Subcutaneous adipose tissue (tissue), 4 donors: ENCODE measurements around the gene CCNL2. TPM values are rescaled to one million over a fixed set of nuclear protein-coding genes. Genes with fewer than 3 reads are reported as not detected.

Experiments used
- CTCF ChIP-seq: fragments of 450-650 bp; IDR thresholded peaks from one replicate; pipeline ENCODE4 v1.5.1; 2016; ENCODE audit warnings: low read depth, mild to moderate bottlenecking, control low read depth, antibody characterized with exemption, moderate library complexity
- total RNA-seq, 4 donors: library from RNA; depleted of rRNA; stranded (reverse); fragments of >200 nt; gene quantifications; one replicate each; pipeline ENCODE4 v1.1.0, GENCODE V29; 2016

Gene CCNL2
- total RNA-seq, 4 donors from 2014 or later: 146 to 268 (median 194) TPM

DNA sequence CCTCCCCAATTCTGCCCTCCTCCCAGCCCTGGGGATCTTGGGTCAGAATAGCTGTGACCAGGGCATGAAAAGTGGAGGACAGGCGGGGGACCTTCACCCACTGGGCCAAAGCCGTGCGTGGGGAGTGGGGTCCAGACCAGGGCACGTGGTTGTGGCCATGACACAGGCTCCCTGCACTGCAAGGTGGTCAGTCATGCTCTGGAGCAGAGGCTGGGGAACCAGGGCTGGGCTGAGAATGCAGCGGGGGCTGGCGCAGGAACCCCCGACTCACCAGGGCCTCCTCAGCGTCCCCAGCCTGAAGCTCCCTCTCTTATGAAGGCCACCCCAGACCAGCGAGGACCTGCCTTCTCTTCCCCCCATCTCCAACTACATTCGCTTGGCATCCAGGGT lies 52.6 kb downstream of the CCNL2 start:
- TF ChIP-seq CTCF: no peak

- no peak for TF ChIP-seq CTCF
These were observed 53.2 kb downstream of the CCNL2 start for GRCh38 chr1:1345860-1346500.

DNA sequence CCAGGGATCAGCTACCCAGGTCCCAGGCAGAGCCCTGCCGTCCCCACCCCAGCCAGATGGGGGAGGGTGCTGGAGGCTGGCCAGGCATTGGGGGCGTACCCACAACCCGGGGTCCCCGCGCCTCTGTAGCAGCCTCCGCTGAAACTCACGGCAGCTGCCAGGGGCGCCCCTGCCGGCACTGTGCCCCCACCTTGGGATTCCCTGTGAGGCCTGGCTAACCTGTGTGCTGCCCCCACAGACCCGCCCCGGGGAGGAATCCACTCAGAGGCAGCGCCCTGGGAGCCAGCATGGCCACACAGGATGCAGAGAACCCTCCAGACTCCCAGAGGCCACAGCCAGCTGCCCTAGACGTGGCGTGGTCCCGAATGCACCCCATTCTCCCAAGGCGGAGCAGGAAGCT lies 53.8 kb downstream of the CCNL2 start:
- TF ChIP-seq CTCF: no peak

DNA sequence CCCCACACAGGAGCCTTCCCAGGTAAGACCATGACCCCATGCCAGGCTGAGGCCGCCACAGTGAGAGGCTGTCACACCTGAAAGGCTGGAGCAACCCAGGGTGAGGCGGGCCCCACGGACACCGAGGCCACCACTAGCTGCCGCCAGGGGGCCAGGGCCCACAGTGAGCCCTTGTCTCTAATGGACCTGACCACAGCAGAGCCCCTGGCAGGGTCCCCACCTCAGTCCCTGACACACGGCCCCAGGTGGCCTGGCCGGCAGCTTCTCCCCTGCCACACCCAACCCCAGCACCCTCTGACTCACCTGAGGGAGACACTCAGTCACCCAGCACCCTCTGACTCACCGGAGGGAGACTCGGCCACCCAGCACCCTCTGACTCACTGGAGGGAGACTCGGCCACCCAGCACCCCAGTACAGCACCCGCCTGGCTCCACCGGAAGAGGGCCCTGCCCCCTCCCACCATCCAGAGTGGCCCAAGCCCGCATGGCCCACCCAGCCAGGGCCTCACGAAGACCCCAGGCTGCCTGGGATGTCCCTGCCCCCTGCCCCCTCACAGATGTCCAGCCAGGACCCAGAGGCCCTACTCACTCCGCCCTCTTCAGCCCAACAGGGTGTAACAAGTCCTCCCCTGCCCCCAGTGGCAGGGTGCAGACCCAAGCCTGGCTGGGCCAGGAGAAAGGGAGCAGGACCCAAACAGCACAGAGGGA lies 54.3 kb downstream of the CCNL2 start:
- TF ChIP-seq CTCF: no peak

GRCh38 chr1:1343811-1344421 lies 55.2 kb downstream of the CCNL2 start:
- TF ChIP-seq CTCF: no peak

GRCh38 chr1:1342584-1343115 lies 56.5 kb downstream of the CCNL2 start:
- TF ChIP-seq CTCF: no peak

GRCh38 chr1:1342061-1342562 lies 57.0 kb downstream of the CCNL2 start:
- TF ChIP-seq CTCF: no peak
